Glomerular endothelial cell (primary cell): ENCODE data around the gene TRMT2A. TPM values are rescaled to one million over a fixed set of nuclear protein-coding genes. Genes with fewer than 3 reads are reported as not detected.

Experiments
- DNase-seq: peaks from one replicate; pipeline ENCODE4 v3.0.0-alpha.2; 2011; ENCODE audit warnings: low read depth, low spot score; ENCODE audit errors: extremely low read depth
- total RNA-seq: library from RNA; depleted of rRNA; stranded (reverse); fragments of >200 nt; gene quantifications from 2 replicates; pipeline ENCODE4 v1.2.3, GENCODE V29; 2015

TRMT2A gene
- total RNA-seq, 1 donor from 2014 or later = 63.2 TPM

GRCh38 chr22:20149257-20150250 is 32.5 kb upstream of the TRMT2A start:
- DNase-seq = no peak

- DNase-seq = no peak
Observed at GRCh38 chr22:20148414-20148813, 31.4 kb upstream of the TRMT2A start.

- no peak for DNase-seq
Observed at GRCh38 chr22:20147237-20147988, 30.4 kb upstream of the TRMT2A start.

GRCh38 chr22:20146777-20147176 is 29.8 kb upstream of the TRMT2A start:
- no peak for DNase-seq

- DNase-seq = no peak
Observed at GRCh38 chr22:20145832-20146223, 28.8 kb upstream of the TRMT2A start.

GRCh38 chr22:20145206-20145831 is 28.3 kb upstream of the TRMT2A start:
- no peak for DNase-seq

- no peak for DNase-seq
Observed at GRCh38 chr22:20143883-20144665, 27.0 kb upstream of the TRMT2A start.

- no peak for DNase-seq
Observed at GRCh38 chr22:20142711-20143621, 25.9 kb upstream of the TRMT2A start.

- no peak for DNase-seq
Observed at GRCh38 chr22:20141186-20142077, 24.4 kb upstream of the TRMT2A start.

- no peak for DNase-seq
Observed at GRCh38 chr22:20140521-20140964, 23.5 kb upstream of the TRMT2A start.

- DNase-seq = no peak
Observed at GRCh38 chr22:20140107-20140445, 23.1 kb upstream of the TRMT2A start.

GRCh38 chr22:20139391-20140106 is 22.5 kb upstream of the TRMT2A start:
- no peak for DNase-seq

GRCh38 chr22:20138868-20139267 is 21.8 kb upstream of the TRMT2A start:
- DNase-seq = no peak

GRCh38 chr22:20138417-20138738 is 21.4 kb upstream of the TRMT2A start:
- DNase-seq = no peak

- DNase-seq = no peak
Observed at GRCh38 chr22:20137671-20138416, 20.8 kb upstream of the TRMT2A start.

GRCh38 chr22:20137113-20137512 is 20.1 kb upstream of the TRMT2A start:
- no peak for DNase-seq

- no peak for DNase-seq
Observed at GRCh38 chr22:20136603-20136873, 19.5 kb upstream of the TRMT2A start.
